GM18498 (cell line): ENCODE measurements around the gene RBFOX1.

Experiments
- ATAC-seq: cut with Tn5 transposase; IDR thresholded peaks from one replicate; pipeline ENCODE4 v1.9.1; 2021; ENCODE audit warnings: mild to moderate bottlenecking, moderate library complexity; ENCODE audit not compliant: unreplicated experiment

RBFOX1 gene

DNA sequence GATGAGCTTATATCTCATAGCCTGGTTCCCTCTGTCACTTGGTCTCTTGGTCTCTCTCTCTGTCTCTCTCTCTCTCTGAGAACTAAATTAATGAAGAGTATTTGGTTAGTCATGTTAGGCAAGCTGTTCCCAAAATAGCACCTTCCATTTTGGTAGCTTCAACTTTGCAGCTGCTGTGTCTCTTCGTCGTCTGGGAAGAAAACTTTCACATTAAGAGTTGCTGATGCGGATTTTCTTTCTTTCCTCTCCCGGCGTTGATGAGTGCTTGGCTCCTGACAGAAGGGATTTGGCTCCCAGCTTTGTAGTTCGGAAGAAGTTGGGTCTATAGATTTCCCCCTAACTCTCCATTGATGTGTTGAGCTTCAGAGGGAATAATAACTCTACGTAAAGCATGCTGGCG is at the start of gene RBFOX1:
Gene RBFOX1 (plus strand): TSS at position 235 of the 400 bp plus-strand sequence.
- no peak for ATAC-seq

DNA sequence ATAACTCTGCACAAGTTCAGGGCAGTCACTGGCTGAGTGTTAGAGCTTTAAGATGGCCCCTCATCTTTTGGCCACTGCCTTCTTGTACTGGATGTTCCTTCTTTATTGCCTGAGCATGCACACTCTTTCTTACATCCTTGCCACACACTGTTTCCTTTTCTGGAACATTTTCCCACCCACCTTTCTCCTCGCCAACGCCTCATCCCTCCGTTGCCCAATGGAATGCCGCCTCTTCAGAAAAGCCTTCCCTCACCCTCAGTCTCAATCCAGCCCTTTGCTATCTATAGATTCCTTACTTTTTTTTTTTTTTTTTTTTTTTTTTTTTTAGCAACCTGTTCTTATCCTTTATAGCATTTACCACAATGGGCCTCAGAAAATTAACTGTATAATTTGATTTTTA is 47.9 kb upstream of the RBFOX1 start:
- ATAC-seq: no peak

DNA sequence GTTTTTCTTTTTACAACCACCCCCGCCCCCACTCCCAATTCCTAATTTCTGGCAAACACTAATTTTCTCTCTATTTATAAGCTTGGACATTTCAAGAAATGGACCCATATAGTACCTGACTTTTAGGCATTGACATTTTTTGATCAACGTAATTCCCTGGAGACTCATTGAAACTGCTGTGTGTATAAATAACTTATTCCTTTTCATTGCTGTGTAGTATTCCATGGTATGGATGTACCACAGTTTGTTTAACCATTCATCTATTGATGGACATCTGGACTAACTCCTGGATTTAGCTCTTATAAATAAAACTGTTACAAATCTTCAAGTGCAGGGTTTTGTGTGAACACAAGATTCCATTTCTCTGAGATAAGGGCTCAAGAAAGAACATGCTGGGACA is 47.1 kb upstream of the RBFOX1 start:
- ATAC-seq: no peak

DNA sequence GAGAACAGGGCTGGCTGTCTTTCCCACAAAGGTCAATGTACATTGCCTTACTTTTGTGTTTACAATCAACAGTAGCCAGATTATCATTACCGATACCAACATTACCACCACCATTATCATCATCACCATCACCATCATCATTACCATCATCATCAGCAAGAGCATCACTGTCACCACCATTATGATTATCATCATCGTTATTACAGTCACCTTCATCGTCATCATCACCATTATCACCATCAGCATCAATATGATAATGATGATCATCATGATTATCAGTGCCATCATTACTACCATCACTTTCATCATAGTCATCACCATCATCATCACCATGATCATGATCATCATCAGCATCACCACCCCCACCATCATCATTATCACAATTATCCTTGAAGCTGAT is 43.3 kb upstream of the RBFOX1 start:
- no peak for ATAC-seq

DNA sequence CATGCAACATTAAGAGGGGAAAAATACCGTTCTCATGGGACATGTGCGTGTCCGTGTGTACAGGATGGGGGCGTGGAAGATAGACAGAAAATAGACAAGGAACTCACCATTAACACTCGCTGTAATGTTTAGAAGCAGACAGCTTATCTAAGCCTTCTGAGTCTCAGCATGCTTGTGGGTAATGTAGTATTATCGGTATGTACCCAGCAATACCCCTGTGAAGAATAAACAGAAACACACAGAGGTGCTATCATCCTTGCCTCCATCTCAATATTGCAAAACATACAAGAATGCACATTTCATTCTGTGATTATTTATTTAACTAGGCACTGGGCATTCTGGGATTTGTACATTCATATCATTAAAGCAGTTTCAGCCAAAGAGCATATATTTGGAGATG is 42.0 kb upstream of the RBFOX1 start:
- no peak for ATAC-seq

- no peak for ATAC-seq
Measured at GRCh38 chr16:7294020-7294419, 38.6 kb upstream of the RBFOX1 start.

DNA sequence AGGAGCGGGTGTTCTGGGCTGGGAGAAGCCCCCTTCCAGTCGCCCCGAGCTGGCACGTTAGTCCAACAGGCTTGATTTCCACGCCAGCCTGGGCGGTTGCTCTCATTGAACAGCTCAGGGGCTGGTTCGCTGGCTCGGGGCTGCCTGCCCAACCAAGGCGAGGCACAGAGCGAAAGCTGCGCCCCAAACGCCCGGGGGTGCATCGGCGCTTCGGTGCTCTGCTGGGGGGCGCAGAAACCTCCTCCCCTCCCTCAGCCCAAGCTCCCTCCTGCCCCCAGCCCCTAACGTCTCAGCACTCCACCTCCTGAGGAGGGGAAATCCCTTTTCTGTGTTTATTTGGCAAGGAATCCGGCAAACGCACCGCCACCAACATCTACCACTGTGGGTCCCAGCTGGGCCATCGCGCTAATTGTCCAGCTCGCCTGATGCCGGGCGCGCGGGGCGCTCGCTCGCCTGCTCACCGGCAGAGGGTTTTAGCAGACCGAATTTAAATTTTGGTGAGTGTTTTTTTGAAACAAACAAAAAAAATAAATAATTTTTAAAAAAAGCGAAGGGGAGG is 29.5 kb upstream of the RBFOX1 start:
- ATAC-seq: no peak

- ATAC-seq: no peak
Measured at GRCh38 chr16:7303660-7304200, 28.9 kb upstream of the RBFOX1 start.

DNA sequence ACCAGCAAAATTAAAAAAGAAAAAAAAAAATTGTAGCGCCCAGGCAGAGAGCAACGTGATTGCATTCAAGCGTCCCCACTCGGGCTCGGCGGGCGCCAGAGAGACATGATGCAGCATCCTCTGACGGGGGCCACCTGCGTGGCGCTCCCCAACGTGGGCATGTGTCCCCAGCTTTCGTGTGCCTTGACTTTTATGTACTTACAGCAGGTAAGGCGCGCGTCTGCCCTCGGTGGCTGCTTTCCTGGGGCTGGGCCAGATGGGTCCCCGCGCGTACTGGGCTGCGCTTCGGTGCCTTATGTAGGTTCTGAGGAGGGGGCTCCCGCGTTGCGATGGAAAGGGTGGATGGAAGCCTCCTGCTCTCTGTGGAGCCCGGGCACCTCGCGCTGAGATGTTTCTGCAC is 28.4 kb upstream of the RBFOX1 start:
- ATAC-seq: no peak

GRCh38 chr16:7304958-7305357 is 27.7 kb upstream of the RBFOX1 start:
- no peak for ATAC-seq

DNA sequence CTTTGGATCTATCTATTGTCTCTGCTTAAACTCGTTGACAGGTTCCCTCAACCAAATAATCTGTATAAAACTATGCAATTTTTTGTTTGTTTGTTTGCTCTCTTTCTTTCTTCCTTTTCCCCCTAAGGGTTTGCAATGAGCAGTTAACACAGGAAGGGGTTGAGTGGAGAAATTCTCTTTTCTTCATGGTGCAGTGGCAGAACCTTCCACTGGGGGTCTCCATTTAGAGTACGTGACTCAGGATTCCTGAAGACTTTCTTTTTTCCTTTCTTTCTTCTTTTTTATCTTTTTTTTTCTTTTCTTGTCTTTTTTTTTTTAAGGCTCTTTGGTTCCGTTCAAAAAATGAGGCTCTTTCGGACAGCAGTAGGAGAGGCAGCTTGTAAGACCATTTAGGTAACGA is 19.5 kb upstream of the RBFOX1 start:
- no peak for ATAC-seq

GRCh38 chr16:7314163-7314562 is 18.5 kb upstream of the RBFOX1 start:
- no peak for ATAC-seq

GRCh38 chr16:7315813-7316212 is 16.8 kb upstream of the RBFOX1 start:
- ATAC-seq: no peak

GRCh38 chr16:7316281-7316888 is 16.3 kb upstream of the RBFOX1 start:
- no peak for ATAC-seq

DNA sequence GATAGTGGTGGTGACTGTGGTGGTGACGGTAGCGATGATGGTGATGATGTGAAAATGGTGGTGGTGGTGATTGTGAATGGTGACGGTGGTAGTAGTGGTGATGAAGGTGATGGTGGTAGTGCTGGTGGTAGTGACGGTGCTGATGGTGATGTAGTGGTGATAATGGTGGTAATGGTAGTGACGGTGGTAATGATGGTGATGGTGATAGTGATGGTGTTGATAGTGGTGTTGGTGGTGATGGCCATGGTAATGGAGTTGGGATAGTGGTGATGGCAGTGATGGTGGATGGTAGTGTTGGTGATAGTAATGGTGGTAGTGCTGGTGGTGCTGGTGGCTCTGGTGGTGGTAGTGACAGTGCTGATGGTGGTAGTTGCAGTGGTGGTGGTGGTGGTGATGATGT is 14.7 kb upstream of the RBFOX1 start:
- ATAC-seq: no peak

GRCh38 chr16:7318686-7319085 is 14.0 kb upstream of the RBFOX1 start:
- no peak for ATAC-seq

- no peak for ATAC-seq
Measured at GRCh38 chr16:7319514-7319913, 13.1 kb upstream of the RBFOX1 start.

DNA sequence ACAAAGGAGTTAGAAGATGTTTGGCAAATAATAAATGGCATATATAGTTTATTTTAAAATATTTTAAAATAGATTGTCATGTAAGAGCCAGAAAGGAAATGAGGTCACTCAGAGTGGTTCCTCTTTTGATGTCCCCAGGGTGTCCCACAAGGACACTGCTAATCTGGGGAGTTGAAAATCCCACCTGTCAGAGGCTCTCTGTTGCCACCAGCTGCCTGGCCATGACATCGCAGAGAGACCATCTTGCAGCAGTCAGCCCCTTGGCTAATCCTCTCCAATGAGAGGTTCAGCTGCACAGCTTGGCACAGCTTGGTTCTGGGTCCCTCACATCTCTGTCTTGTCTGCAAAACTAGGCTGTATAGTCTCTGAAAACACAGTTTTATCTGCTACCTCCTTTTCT is 11.0 kb upstream of the RBFOX1 start:
- no peak for ATAC-seq

DNA sequence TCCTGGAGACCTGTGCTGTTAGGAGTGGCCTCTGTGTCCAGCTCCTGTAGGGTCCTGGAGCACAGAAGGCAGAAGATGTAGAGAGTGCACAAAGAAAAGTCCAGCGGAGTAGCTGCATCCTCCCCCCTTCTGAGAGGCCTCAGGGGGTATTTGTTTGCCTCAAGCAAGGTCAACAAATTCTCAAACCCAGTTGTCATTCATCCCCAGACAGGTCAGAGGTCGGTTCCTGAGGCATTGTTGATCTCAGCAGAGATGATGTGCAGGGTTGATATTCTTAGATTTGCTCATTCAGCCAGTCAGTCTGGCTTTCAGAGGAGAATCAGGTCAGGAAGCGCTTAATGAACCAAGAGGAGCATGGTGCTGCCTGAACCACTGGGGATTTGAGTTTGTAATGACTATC is 8.3 kb upstream of the RBFOX1 start:
- no peak for ATAC-seq

- no peak for ATAC-seq
Measured at GRCh38 chr16:7325834-7326233, 6.8 kb upstream of the RBFOX1 start.

- no peak for ATAC-seq
Measured at GRCh38 chr16:7330709-7331108, 1.9 kb upstream of the RBFOX1 start.

GRCh38 chr16:7331997-7332396 is 648 bp upstream of the RBFOX1 start:
- ATAC-seq: no peak

- no peak for ATAC-seq
Measured at GRCh38 chr16:7333180-7333725, 608 bp downstream of the RBFOX1 start.
